ENCODE data around the gene HEATR9.

HEATR9 gene

GRCh38 chr17:35875072-35875799, 6.5 kb upstream of the HEATR9 start:
- no peak overlapping the region for H3K4me3 ChIP-seq (ENCODE audit: low read depth, low read length)
- no peak for DNase-seq (ENCODE audit: low read depth, low spot score)
- TF ChIP-seq CTCF (IDR thresholded peaks at IDR 0.05; ENCODE audit: low read depth, low read length) = no peak
- in situ Hi-C loops (cut with HindIII; ENCODE audit: low sequenced_read_pairs) = no loop called here

- in situ Hi-C loops (cut with HindIII; ENCODE audit: low sequenced_read_pairs) = no loop called here
- H3K4me3 ChIP-seq (ENCODE audit: low read depth, low read length) = no peak overlapping the region
- no peak for DNase-seq (ENCODE audit: low read depth, low spot score)
- no peak for TF ChIP-seq CTCF (IDR thresholded peaks at IDR 0.05; ENCODE audit: low read depth, low read length)
Observed at GRCh38 chr17:35872196-35872980, 3.7 kb upstream of the HEATR9 start.

GRCh38 chr17:35870906-35871819, 2.5 kb upstream of the HEATR9 start:
- TF ChIP-seq CTCF (IDR thresholded peaks at IDR 0.05; ENCODE audit: low read depth, low read length) = no peak
- in situ Hi-C loops (cut with HindIII; ENCODE audit: low sequenced_read_pairs) = no loop called here
- DNase-seq (ENCODE audit: low read depth, low spot score) = no peak
- no peak overlapping the region for H3K4me3 ChIP-seq (ENCODE audit: low read depth, low read length)

GRCh38 chr17:35867574-35867973, 1.1 kb downstream of the HEATR9 start:
- no peak for DNase-seq (ENCODE audit: low read depth, low spot score)
- in situ Hi-C loops (cut with HindIII; ENCODE audit: low sequenced_read_pairs) = no loop called here
- no peak for TF ChIP-seq CTCF (IDR thresholded peaks at IDR 0.05; ENCODE audit: low read depth, low read length)
- no peak overlapping the region for H3K4me3 ChIP-seq (ENCODE audit: low read depth, low read length)

- in situ Hi-C loops (cut with HindIII; ENCODE audit: low sequenced_read_pairs) = no loop called here
- no peak overlapping the region for H3K4me3 ChIP-seq (ENCODE audit: low read depth, low read length)
- no peak for DNase-seq (ENCODE audit: low read depth, low spot score)
- TF ChIP-seq CTCF (IDR thresholded peaks at IDR 0.05; ENCODE audit: low read depth, low read length) = no peak
Observed at GRCh38 chr17:35866341-35866950, 2.2 kb downstream of the HEATR9 start.

All from astrocyte of the spinal cord (primary cell).